B cell (primary cell): ENCODE data around the gene NT5DC3.

Experiments used
- EZH2 ChIP-seq: IDR thresholded peaks from 2 replicates; pipeline ENCODE4 v1.6.1; 2012; ENCODE audit warnings: borderline replicate concordance, low read depth, mild to moderate bottlenecking, moderate library complexity, low read length; ENCODE audit not compliant: insufficient read depth, poor library complexity, severe bottlenecking
- TF ChIP-seq, protein P1 (sequence below): fragments of 200-600 bp; IDR thresholded peaks from one replicate; pipeline ENCODE4 v1.8.0; 2022; ENCODE audit warnings: antibody characterized with exemption, mild to moderate bottlenecking

DNA sequence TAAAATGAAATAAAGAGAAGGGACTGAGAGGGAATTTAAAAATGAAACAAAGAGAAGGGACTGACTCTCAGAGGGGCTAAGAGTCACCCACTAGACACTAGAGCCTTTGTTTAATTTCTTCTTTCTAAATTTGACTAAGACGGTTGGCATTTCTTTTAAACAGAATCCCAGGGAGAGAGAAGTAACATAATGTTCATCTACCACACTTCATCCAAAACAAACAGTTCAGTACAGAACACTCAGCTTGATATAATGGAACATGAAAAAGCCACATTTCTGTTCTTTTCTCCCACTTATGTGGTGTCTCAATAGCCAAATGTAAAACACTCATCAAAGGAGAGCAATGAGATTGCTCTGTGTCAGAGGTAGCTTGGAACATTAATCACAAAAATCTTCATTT is 10.1 kb upstream of the NT5DC3 start:
- TF ChIP-seq, protein P1, sequence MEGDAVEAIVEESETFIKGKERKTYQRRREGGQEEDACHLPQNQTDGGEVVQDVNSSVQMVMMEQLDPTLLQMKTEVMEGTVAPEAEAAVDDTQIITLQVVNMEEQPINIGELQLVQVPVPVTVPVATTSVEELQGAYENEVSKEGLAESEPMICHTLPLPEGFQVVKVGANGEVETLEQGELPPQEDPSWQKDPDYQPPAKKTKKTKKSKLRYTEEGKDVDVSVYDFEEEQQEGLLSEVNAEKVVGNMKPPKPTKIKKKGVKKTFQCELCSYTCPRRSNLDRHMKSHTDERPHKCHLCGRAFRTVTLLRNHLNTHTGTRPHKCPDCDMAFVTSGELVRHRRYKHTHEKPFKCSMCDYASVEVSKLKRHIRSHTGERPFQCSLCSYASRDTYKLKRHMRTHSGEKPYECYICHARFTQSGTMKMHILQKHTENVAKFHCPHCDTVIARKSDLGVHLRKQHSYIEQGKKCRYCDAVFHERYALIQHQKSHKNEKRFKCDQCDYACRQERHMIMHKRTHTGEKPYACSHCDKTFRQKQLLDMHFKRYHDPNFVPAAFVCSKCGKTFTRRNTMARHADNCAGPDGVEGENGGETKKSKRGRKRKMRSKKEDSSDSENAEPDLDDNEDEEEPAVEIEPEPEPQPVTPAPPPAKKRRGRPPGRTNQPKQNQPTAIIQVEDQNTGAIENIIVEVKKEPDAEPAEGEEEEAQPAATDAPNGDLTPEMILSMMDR = no peak
- TF ChIP-seq EZH2 = no peak
